GM10266 (cell line): Measurements from ENCODE around the gene GPR42.
A peak's percentile ranks its signal among the peaks of the same experiment; 100 is the strongest.

ENCODE experiments used
- DNase-seq: peaks from one replicate; pipeline ENCODE4 v3.0.0; 2012; ENCODE audit errors: extremely low spot score
- TF ChIP-seq, protein P1 (sequence below): IDR thresholded peaks from 2 replicates; pipeline ENCODE4 v1.5.1; 2012; ENCODE audit warnings: mild to moderate bottlenecking, low read depth; ENCODE audit not compliant: control insufficient read depth, insufficient read depth; ENCODE audit errors: missing control alignments

The GPR42 gene

DNA sequence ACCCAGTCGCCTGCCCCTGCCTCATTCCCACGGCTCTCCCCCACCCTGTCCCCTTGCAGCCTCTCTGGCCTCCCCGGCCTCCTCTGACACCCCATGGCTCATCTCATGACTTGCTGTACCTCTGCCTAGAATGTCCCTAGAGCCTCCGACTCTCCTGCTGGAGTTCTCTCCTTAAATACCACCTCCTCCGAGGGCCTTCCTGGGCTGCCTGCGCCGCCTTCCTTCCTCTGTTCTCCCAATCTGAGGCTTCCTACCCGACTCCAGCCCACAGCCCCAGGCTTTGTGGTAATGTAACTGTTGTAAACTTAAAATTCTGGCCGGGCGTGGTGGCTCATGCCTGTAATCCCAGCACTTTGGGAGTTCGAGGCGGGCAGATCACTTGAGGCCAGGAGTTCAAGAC lies 27.7 kb downstream of the GPR42 start:
- DNase-seq, result no peak
- TF ChIP-seq, protein P1, sequence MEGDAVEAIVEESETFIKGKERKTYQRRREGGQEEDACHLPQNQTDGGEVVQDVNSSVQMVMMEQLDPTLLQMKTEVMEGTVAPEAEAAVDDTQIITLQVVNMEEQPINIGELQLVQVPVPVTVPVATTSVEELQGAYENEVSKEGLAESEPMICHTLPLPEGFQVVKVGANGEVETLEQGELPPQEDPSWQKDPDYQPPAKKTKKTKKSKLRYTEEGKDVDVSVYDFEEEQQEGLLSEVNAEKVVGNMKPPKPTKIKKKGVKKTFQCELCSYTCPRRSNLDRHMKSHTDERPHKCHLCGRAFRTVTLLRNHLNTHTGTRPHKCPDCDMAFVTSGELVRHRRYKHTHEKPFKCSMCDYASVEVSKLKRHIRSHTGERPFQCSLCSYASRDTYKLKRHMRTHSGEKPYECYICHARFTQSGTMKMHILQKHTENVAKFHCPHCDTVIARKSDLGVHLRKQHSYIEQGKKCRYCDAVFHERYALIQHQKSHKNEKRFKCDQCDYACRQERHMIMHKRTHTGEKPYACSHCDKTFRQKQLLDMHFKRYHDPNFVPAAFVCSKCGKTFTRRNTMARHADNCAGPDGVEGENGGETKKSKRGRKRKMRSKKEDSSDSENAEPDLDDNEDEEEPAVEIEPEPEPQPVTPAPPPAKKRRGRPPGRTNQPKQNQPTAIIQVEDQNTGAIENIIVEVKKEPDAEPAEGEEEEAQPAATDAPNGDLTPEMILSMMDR, result no peak

DNA sequence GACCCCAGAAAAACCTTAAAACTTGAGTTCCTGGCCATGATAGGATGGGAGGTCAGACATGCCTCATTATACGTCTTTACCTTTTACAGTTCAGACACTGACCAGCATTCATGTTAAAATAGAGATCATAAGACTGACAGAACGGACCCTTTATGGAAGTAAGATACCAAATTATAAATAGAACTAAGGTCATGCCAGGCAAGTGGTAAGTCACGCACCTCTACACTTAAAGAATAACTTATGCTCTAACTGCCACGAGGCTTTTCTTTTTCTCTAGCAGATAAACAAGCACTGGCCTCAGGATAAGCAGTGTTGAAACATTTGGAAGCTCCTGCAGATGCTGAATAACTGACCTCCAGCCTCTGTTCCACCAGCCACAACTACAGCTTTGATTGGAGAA lies 28.4 kb downstream of the GPR42 start:
- no peak for DNase-seq
- TF ChIP-seq, protein P1, result no peak

DNA sequence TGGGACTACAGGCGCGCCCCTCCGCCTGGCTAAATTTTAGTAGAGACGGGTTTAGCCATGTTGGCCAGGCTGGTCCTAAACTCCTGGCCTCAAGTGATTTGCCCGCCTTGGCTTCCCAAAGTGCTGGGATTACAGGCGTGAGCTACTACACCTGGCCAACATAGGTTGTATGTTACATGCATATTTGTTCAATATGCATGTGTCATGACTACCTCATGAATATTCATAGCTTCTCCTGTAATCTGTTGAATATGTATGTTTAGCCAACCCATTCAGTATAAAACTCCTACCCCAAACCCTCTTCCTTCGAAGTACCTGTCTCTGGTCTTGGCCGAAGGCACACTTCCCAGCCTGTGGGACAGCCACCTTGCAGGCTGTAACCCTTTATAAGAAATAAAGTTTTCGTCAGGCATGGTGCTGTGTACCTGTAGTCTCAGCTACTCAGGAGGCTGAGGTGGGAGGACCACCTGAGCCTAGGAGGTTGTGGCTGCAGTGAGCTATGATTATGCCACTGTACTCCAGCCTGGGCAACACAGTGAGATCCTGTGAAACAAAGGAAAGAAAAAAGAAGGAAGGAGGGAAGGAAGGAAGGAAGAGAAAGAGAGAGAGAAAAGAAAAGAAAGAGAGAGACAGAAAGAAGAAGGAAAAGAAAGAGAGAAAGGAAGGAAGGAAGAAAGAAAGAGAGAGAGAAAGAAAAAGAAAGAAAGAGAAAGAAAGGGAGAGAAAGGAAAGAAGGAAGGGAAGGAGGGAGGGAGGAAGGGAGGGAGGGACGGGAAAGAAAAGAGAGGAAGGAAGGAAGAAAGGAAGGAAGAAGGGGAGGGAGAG lies 29.3 kb downstream of the GPR42 start:
- DNase-seq, result no peak

DNA sequence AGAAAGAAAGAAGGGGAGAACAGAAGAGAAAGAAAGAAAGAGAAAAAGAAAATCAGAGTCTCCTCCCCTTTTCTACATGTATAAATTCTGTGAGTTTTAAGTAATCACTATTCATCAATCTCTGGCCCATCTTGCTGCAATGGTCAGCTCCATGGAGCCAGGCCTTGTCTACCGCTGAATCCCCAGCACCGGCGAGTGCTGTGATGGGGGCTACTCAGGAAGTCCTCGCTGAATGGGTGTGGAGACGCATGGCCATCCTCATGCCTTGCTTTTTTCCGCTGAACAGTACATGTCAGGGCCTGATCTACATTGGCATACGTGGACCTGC lies 29.9 kb downstream of the GPR42 start:
- DNase-seq, result no peak
- TF ChIP-seq, protein P1, result no peak

More for the DNA sequence above, 29.3 kb downstream of the GPR42 start:
- TF ChIP-seq, protein P1, result no peak

DNA sequence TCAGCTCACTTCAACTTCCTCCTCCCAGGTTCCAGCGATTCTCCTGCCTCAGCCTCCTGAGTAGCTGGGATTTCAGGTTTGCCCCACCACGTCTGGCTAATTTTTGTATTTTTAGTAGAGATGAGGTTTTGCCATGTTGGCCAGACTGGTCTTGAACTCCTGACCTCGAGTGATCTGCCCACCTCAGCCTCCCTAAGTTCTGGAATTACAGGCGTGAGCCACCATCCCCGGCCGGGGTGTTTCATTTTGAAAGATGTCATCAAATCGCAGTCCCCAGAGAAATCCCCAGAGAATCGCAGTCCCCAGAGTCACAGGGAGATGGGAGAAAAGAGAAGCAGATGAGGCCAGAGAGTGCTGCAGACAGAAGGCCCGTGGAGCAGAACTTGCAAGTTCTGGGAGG lies 30.5 kb downstream of the GPR42 start:
- DNase-seq, result peak; percentile 49

DNA sequence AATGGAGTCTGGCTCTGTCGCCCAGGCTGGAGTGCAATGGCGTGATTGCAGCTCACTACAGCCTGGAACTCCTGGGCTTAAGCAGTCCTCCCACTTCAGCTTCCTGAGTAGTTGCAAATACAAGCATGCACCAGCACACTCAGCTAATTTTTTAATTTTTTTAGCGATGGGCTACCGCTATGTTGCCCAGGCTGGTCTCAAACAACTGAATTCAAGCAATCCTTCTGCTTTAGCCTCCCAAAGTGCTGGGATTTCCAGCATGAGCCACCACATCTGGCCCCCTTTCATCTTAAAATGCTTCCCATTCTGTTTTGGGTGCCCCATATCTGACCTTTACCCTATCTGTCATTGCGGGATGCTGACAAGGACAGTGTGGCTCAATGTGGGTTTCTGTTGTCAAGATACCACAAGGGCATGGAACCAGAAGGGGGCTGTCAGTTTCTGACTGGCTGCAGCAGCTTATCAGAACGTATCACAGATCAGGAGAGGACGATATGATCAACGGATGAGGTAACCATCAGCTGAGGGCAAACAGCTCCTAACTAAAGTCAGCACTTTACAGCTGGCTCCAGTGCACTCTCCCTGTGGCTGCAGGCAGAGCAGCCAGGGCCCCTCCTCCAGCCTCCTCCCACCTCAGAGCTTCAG lies 32.4 kb downstream of the GPR42 start:
- TF ChIP-seq, protein P1, result no peak
- DNase-seq, result no peak

DNA sequence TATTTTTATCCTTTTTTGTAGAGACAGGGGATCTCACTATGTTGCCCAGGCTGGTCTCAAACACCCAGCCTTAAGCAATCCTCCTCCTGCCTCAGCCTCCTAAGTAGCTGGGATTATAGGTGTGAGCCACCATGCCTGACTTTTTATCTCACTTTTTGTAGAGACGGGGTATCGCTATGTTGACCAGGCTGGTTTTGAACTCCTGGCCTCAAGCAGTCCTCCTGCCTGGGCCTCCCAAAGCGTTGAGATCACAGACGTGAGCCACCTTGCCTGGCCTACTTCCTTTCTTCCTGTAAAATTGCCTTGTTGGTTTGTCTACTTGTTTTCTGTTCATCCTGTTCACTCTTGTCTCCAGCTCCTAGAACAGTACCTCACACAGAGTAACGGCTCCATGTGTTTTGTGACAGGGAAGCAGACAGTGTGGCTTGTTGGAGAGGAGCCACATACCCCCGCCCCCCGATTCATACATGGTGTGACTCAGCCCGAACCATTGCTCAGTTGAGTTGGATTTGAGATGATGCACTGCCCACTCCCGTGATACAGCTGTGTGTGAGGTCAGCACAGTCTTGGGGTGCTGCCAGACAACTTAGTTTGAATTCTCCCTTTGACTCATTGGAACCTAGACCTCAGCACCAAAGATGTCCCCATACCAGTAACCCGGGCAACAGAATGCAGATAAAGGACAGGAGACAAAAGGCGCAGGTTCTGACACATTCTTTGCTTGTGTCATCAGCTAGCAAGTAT lies 34.2 kb downstream of the GPR42 start:
- peak; percentile 86 for DNase-seq
- TF ChIP-seq, protein P1, result no peak
